Natural killer cell treated with Interleukin-12 subunit alpha and Interleukin-12 subunit beta and Interleukin-15 and Interleukin-18, amount 100 ng/mL, for 72 hours (primary cell): ENCODE results near the gene MUC5B. TPM values are rescaled to one million over a fixed set of nuclear protein-coding genes. Genes with fewer than 3 reads are reported as not detected.

Experiments used
- ATAC-seq, 2 donors: fragments of 150-1000 bp; cut with Tn5 transposase in 1 of 2; sonication (Bioruptor Pico), chemical (Tn5 transposase) in 1 of 2; 2 replicates each; pipeline ENCODE4 v1.10.0; 2021
- DNase-seq: peaks from one replicate; pipeline ENCODE4 v3.0.0; 2022; ENCODE audit warnings: low spot score
- H3K27ac Mint-ChIP-seq, 2 donors: 1 replicate in 1 of 2; 2 replicates in 1 of 2; pipeline ENCODE4 v1.8.0; 2022; ENCODE audit warnings: mixed read lengths in 2 of 2, mild to moderate bottlenecking in 1 of 2, moderate library complexity in 1 of 2
- H3K27me3 Mint-ChIP-seq, 2 donors: 1 replicate in 1 of 2; 2 replicates in 1 of 2; pipeline ENCODE4 v1.8.0; 2022; ENCODE audit warnings: mixed read lengths in 2 of 2
- H3K36me3 Mint-ChIP-seq: one replicate; pipeline ENCODE4 v1.8.0; 2022; ENCODE audit warnings: mixed read lengths
- H3K4me1 Mint-ChIP-seq, 2 donors: 1 replicate in 1 of 2; 2 replicates in 1 of 2; pipeline ENCODE4 v1.8.0; 2022; ENCODE audit warnings: low read depth in 2 of 2, mixed read lengths in 2 of 2, mild to moderate bottlenecking in 1 of 2
- H3K4me3 Mint-ChIP-seq: one replicate; pipeline ENCODE4 v1.8.0; 2022; ENCODE audit warnings: mixed read lengths
- H3K9me3 Mint-ChIP-seq: 2 replicates; pipeline ENCODE4 v1.8.0; 2022; ENCODE audit warnings: mixed read lengths
- total RNA-seq, 2 donors: library from RNA; stranded (reverse); gene quantifications; one replicate each; pipeline ENCODE4 v1.2.3, GENCODE V29; 2022

The MUC5B gene
- total RNA-seq, 2 donors from 2014 or later = not detected

GRCh38 chr11:1196516-1197391 lies 26.1 kb upstream of the MUC5B start:
- H3K27me3 Mint-ChIP-seq = no peaks in the 10 kb centered on the region
- no peaks in the 10 kb centered on the region for H3K9me3 Mint-ChIP-seq
- DNase-seq (peak; percentile 61), ATAC-seq (no peak)
- no peaks in the 10 kb centered on the region for H3K36me3 Mint-ChIP-seq
- H3K27ac Mint-ChIP-seq = no peak overlapping the region
- H3K4me1 Mint-ChIP-seq = no peaks in the 10 kb centered on the region
- H3K4me3 Mint-ChIP-seq = no peak overlapping the region

DNA sequence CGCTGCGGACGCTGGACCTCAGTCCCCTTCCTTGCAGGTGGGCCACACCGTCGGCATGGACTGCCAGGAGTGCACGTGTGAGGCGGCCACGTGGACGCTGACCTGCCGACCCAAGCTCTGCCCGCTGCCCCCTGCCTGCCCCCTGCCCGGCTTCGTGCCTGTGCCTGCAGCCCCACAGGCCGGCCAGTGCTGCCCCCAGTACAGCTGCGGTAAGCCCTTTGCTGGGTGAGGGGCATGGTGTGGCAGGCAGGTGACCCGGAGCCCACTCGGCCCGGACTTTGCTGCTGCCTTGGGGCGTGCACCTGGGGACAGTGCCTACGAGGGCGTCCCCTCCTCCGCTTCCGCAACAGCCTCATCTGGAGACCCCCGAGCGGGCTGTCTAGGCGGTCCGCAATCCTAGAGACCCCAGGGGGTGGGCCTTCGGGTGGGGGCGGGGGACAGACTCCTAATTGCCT lies 25.4 kb upstream of the MUC5B start:
- H3K4me3 Mint-ChIP-seq = no peak overlapping the region
- H3K4me1 Mint-ChIP-seq = no peaks in the 10 kb centered on the region
- no peak overlapping the region for H3K27ac Mint-ChIP-seq
- H3K36me3 Mint-ChIP-seq = no peaks in the 10 kb centered on the region
- no peaks in the 10 kb centered on the region for H3K27me3 Mint-ChIP-seq
- no peak for DNase-seq
- no peak for ATAC-seq
- H3K9me3 Mint-ChIP-seq = no peaks in the 10 kb centered on the region

DNA sequence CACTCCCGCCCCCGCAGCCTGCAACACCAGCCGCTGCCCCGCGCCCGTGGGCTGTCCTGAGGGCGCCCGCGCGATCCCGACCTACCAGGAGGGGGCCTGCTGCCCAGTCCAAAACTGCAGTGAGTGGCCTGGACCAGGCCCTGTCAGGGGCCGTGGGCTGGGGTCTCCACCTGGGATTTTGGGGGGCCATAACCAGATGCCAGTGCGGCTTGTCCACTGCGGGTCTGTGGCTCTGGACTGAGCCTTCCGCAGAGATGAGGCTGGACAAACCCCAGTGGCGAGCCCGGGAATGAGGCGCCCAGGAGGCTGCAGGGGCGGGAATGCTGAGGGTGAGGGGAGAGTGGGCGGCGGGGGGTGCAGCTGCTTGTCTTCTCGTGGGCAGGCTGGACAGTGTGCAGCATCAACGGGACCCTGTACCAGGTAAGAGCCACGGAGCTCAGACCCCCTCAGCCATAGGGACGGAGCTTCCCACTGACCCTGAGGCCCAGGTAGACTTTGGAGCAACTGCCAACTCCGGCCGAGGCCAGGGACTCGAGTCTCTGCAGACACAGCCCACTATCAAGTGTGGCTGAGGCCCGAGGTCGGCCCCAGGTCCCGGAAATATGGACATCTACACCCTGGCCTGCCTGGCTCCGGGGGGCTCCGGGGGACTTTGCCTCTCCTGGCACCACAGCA lies 24.8 kb upstream of the MUC5B start:
- no peaks in the 10 kb centered on the region for H3K36me3 Mint-ChIP-seq
- H3K4me3 Mint-ChIP-seq = no peak overlapping the region
- H3K27ac Mint-ChIP-seq = no peak overlapping the region
- no peak for DNase-seq
- no peaks in the 10 kb centered on the region for H3K27me3 Mint-ChIP-seq
- no peak for ATAC-seq
- H3K4me1 Mint-ChIP-seq = no peaks in the 10 kb centered on the region
- no peaks in the 10 kb centered on the region for H3K9me3 Mint-ChIP-seq

GRCh38 chr11:1198561-1199240 lies 24.2 kb upstream of the MUC5B start:
- Mint-ChIP-seq H3K9me3 (no peaks in the 10 kb centered on the region), H3K27ac (no peak overlapping the region), H3K4me1 (no peaks in the 10 kb centered on the region), H3K27me3 (no peaks in the 10 kb centered on the region), H3K4me3 (no peak overlapping the region), H3K36me3 (no peaks in the 10 kb centered on the region)
- ATAC-seq = no peak
- no peak for DNase-seq

DNA sequence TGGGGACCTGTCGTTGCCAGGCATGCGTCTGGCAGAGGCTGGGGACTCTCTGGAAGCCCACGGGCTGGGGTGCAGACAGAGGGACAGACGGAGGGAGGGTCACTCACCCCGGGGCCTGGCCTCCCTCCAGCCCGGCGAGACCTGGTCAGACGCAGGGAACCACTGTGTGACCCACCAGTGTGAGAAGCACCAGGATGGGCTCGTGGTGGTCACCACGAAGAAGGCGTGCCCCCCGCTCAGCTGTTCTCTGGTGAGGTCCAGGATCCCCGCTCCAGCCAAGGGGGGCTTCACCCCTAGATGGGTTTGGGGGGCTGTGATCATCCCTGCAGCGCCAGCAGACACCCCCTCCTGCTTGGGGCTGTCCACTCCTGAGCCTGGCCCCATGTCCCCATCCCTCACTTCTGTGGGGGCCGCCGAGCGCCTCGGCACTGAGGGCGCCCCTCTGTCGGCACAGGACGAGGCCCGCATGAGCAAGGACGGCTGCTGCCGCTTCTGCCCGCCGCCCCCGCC lies 23.6 kb upstream of the MUC5B start:
- Mint-ChIP-seq H3K4me3 (no peak overlapping the region), H3K9me3 (no peaks in the 10 kb centered on the region), H3K27me3 (no peaks in the 10 kb centered on the region), H3K36me3 (no peaks in the 10 kb centered on the region), H3K4me1 (no peaks in the 10 kb centered on the region), H3K27ac (no peak overlapping the region)
- DNase-seq (no peak), ATAC-seq (no peak)

- ATAC-seq = no peak
- Mint-ChIP-seq H3K27me3 (no peaks in the 10 kb centered on the region), H3K36me3 (no peaks in the 10 kb centered on the region), H3K27ac (no peak overlapping the region), H3K4me1 (no peaks in the 10 kb centered on the region), H3K4me3 (no peak overlapping the region), H3K9me3 (no peaks in the 10 kb centered on the region)
- DNase-seq = no peak
Observed at GRCh38 chr11:1199751-1200610, 22.9 kb upstream of the MUC5B start.

DNA sequence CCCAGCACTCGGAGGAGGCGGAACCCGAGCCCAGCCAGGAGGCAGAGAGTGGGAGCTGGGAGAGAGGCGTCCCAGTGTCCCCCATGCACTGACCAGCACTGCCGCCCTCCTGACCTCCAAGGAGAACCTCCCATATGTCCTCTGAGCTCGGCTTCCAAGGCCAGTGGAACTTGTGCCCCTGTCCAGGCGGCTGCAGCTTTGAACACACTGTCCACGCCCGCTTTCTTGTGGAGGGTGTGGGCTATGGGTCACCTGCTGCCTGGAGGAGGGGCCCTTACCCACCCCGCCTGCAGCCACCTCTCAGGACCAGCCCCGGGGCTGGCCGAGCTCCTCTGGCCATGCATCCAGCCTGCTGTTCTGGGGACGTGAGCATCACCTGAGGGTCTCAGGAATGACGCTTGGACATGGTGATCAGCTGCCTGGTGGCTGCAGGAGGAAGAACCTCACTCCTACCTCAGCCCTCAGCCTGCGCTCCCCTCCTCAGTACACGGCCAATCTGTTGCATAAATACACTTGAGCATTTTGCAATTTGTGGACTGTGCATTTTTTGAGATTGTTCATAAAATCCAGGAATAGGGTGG lies 22.2 kb upstream of the MUC5B start:
- Mint-ChIP-seq H3K4me1 (no peaks in the 10 kb centered on the region), H3K4me3 (no peak overlapping the region), H3K27me3 (no peaks in the 10 kb centered on the region), H3K36me3 (no peaks in the 10 kb centered on the region), H3K27ac (no peak overlapping the region), H3K9me3 (no peaks in the 10 kb centered on the region)
- no peak for DNase-seq
- peak in 1 of 2 donors; percentile 8 for ATAC-seq

GRCh38 chr11:1201395-1202153 lies 21.3 kb upstream of the MUC5B start:
- H3K27ac Mint-ChIP-seq = no peak overlapping the region
- no peak for ATAC-seq
- H3K4me3 Mint-ChIP-seq = no peak overlapping the region

GRCh38 chr11:1202154-1202775 lies 20.6 kb upstream of the MUC5B start:
- no peak for ATAC-seq
- no peaks in the 10 kb centered on the region for H3K27me3 Mint-ChIP-seq
- H3K4me3 Mint-ChIP-seq = no peak overlapping the region
- H3K36me3 Mint-ChIP-seq = no peaks in the 10 kb centered on the region
- no peaks in the 10 kb centered on the region for H3K9me3 Mint-ChIP-seq
- no peaks in the 10 kb centered on the region for H3K4me1 Mint-ChIP-seq
- no peak overlapping the region for H3K27ac Mint-ChIP-seq
- no peak for DNase-seq

More at GRCh38 chr11:1201395-1202153, 21.3 kb upstream of the MUC5B start:
- Mint-ChIP-seq H3K4me1 (no peaks in the 10 kb centered on the region), H3K36me3 (no peaks in the 10 kb centered on the region), H3K9me3 (no peaks in the 10 kb centered on the region), H3K27me3 (no peaks in the 10 kb centered on the region)
- no peak for DNase-seq

GRCh38 chr11:1202776-1203504 lies 19.9 kb upstream of the MUC5B start:
- Mint-ChIP-seq H3K4me1 (no peaks in the 10 kb centered on the region), H3K4me3 (no peak overlapping the region), H3K27me3 (no peaks in the 10 kb centered on the region), H3K27ac (no peak overlapping the region), H3K36me3 (no peaks in the 10 kb centered on the region), H3K9me3 (no peaks in the 10 kb centered on the region)
- DNase-seq = peak; percentile 62
- peak; percentile 63 to 75 for ATAC-seq

GRCh38 chr11:1203505-1204271 lies 19.2 kb upstream of the MUC5B start:
- H3K36me3 Mint-ChIP-seq = no peaks in the 10 kb centered on the region
- no peaks in the 10 kb centered on the region for H3K4me1 Mint-ChIP-seq
- no peaks in the 10 kb centered on the region for H3K27me3 Mint-ChIP-seq
- ATAC-seq (no peak), DNase-seq (no peak)
- no peak overlapping the region for H3K27ac Mint-ChIP-seq
- no peaks in the 10 kb centered on the region for H3K9me3 Mint-ChIP-seq
- H3K4me3 Mint-ChIP-seq = no peak overlapping the region
